Epithelial cell of esophagus (primary cell): ENCODE results near the gene IL9.

Experiments used
- DNase-seq: peaks from one replicate; pipeline ENCODE4 v3.0.0; 2010; ENCODE audit warnings: low read depth
- H3K4me3 ChIP-seq: 2 replicates; pipeline ENCODE4 v1.5.1; 2011; ENCODE audit warnings: mild to moderate bottlenecking, low read length, control low read depth
- TF ChIP-seq, protein P1 (sequence below): IDR thresholded peaks from 2 replicates; pipeline ENCODE4 v1.5.1; 2011; ENCODE audit warnings: low read depth, mild to moderate bottlenecking, low read length, control low read depth, inconsistent platforms; ENCODE audit not compliant: insufficient read depth; ENCODE audit errors: missing control alignments

The IL9 gene

DNA sequence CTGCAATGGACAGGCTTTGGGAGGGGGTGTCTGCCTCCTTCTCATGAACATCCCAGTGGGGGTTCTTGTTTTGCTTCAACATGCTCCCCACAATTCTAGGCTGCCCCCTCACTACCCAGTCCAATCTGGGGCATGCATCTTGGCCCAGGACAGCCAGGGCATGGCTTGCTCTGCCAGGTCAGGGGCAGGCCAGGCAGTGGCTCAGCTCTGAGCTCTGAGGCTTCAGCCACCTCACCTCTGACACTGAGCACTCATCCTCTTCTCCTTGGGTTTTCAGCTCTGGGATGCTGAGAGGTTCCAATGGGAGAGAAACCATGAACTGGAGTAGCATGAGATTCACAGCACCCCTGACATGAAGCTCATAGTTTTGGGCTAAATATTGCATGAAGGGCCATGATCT lies 49.3 kb downstream of the IL9 start:
- no peak for DNase-seq
- TF ChIP-seq, protein P1, sequence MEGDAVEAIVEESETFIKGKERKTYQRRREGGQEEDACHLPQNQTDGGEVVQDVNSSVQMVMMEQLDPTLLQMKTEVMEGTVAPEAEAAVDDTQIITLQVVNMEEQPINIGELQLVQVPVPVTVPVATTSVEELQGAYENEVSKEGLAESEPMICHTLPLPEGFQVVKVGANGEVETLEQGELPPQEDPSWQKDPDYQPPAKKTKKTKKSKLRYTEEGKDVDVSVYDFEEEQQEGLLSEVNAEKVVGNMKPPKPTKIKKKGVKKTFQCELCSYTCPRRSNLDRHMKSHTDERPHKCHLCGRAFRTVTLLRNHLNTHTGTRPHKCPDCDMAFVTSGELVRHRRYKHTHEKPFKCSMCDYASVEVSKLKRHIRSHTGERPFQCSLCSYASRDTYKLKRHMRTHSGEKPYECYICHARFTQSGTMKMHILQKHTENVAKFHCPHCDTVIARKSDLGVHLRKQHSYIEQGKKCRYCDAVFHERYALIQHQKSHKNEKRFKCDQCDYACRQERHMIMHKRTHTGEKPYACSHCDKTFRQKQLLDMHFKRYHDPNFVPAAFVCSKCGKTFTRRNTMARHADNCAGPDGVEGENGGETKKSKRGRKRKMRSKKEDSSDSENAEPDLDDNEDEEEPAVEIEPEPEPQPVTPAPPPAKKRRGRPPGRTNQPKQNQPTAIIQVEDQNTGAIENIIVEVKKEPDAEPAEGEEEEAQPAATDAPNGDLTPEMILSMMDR = no peak
- no peak overlapping the region for H3K4me3 ChIP-seq

DNA sequence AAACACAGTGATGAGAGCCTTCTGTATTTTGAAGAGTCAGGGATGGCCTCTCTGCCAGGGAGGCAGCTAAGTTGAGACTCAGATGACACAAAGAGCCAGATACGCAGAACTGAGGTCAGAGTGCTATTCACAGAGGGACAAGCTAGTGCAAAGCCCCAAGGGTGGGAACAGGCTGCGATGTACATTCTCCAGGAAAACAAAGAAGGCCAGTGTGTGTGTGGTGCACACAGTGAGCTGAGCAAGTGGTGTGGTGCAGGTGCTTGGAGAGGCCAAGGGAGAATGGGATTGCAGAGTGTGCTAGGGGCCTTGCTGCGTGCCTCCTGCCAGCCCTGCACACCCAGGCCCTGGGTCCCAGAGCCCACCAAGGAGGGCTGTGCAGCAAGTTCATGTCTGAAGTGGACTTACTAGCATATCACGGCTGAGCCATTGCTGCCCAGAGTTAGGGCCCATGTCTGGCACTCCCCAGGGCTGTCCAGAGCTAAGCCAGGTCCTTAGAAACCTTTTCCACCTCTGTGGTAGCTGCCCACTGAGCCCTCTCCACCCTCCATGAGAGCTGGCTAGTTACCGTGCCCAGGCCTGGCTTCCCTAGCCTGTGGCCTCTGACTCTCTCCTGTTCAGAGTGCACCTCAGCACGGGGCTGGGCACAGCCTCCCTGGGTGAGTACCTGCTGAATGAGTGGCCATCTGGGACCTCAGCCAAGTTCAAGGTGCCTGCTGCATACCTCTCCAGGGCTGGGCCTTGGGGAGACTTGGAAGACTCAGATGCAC lies 51.9 kb downstream of the IL9 start:
- H3K4me3 ChIP-seq = no peak overlapping the region
- TF ChIP-seq, protein P1 = no peak
- DNase-seq = peak; percentile 73

DNA sequence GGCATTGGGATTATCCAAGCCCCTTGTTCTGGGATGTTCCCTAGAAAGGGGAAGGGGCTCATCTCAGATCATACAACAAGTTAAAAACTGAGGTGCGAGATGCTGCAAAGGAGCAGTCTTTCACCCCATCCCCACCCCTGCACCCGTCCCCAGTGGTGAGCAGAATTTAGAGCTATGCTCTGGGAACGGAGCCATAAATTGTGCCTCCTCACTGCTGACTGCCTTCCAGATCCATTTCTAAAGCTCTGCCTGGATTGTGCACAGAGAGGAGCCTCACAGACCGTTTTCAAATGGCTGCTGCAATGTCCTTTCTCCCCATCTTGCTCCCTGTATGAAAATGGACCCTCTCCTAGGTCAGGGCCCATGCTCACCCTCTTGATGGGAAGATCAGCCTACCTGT lies 52.9 kb downstream of the IL9 start:
- H3K4me3 ChIP-seq = no peak overlapping the region
- TF ChIP-seq, protein P1 = no peak
- DNase-seq = no peak
